Neural cell (in vitro differentiated cells): ENCODE measurements around the gene CELSR1. TPM values are rescaled to one million over a fixed set of nuclear protein-coding genes. Genes with fewer than 3 reads are reported as not detected.

ENCODE experiments used
- H2AFZ ChIP-seq: fragments of 200-600, 300-800 bp; sonication (generic), shearing (Covaris generic); 2 replicates; pipeline ENCODE4 v1.6.0; 2014; ENCODE audit warnings: low read depth, mild to moderate bottlenecking, antibody characterized with exemption, low read length, moderate library complexity
- H3F3A ChIP-seq: fragments of 200-600 bp; shearing (Covaris generic); 2 replicates; pipeline ENCODE4 v1.6.1; 2016; ENCODE audit warnings: mild to moderate bottlenecking, moderate library complexity, mixed read lengths, antibody characterized with exemption, low read length; ENCODE audit not compliant: insufficient read depth, poor library complexity, severe bottlenecking
- H3K27ac ChIP-seq: fragments of 200-600, 300-800 bp; sonication (generic), shearing (Covaris generic); 2 replicates; pipeline ENCODE4 v1.5.1; 2014; ENCODE audit warnings: mild to moderate bottlenecking, low read length, moderate library complexity
- H3K27me3 ChIP-seq: fragments of 300-800, 200-600 bp; sonication (generic), shearing (Covaris generic); 2 replicates; pipeline ENCODE4 v1.6.0; 2014; ENCODE audit warnings: mild to moderate bottlenecking, low read depth, low read length, moderate library complexity; ENCODE audit not compliant: insufficient read depth
- H3K36me3 ChIP-seq: fragments of 300-800, 200-600 bp; sonication (generic), shearing (Covaris generic); 2 replicates; pipeline ENCODE4 v1.5.1; 2014; ENCODE audit warnings: mild to moderate bottlenecking, antibody characterized with exemption, low read length, moderate library complexity; ENCODE audit not compliant: insufficient read depth
- H3K4me2 ChIP-seq: fragments of 300-800, 200-600 bp; sonication (generic), shearing (Covaris generic); 2 replicates; pipeline ENCODE4 v1.6.0; 2014; ENCODE audit warnings: mild to moderate bottlenecking, low read length
- H3K4me3 ChIP-seq: fragments of 300-800, 200-600 bp; sonication (generic), shearing (Covaris generic); 2 replicates; pipeline ENCODE4 v1.5.1; 2014; ENCODE audit warnings: mild to moderate bottlenecking, low read length, moderate library complexity
- H3K79me2 ChIP-seq: fragments of 200-600 bp; shearing (Covaris generic); replicated peaks from 2 replicates; pipeline ENCODE4 v1.6.0; 2014; ENCODE audit warnings: mild to moderate bottlenecking, low read length, moderate library complexity; ENCODE audit not compliant: insufficient read depth
- H3K9ac ChIP-seq: fragments of 300-800, 200-600 bp; sonication (generic), shearing (Covaris generic); 2 replicates; pipeline ENCODE4 v1.6.1; 2016; ENCODE audit warnings: mild to moderate bottlenecking, low read length, mixed read lengths
- H3K9me2 ChIP-seq: fragments of 200-600 bp; shearing (Covaris generic); 2 replicates; pipeline ENCODE4 v1.6.1; 2016; ENCODE audit warnings: mild to moderate bottlenecking, low read length, mixed read lengths; ENCODE audit not compliant: insufficient read depth
- H3K9me3 ChIP-seq: fragments of 200-600, 300-800 bp; sonication (generic), shearing (Covaris generic); 2 replicates; pipeline ENCODE4 v1.6.1; 2016; ENCODE audit warnings: mild to moderate bottlenecking, mixed run types, low read length, moderate library complexity, mixed read lengths
- H4K20me1 ChIP-seq: fragments of 200-600 bp; shearing (Covaris generic); 2 replicates; pipeline ENCODE4 v1.6.1; 2016; ENCODE audit warnings: mild to moderate bottlenecking, mixed run types; ENCODE audit not compliant: insufficient read depth
- EP300 ChIP-seq: fragments of 450-650 bp; conservative IDR thresholded peaks from 2 replicates; pipeline ENCODE4 v1.6.1; 2014; ENCODE audit warnings: antibody characterized with exemption, mild to moderate bottlenecking, moderate library complexity; ENCODE audit not compliant: poor library complexity, severe bottlenecking
- EZH2 ChIP-seq: fragments of 200-600, 300-800 bp; shearing (Covaris generic), sonication (generic); IDR thresholded peaks from 2 replicates; pipeline ENCODE4 v1.6.1; 2014; ENCODE audit warnings: antibody characterized with exemption, low read length, borderline replicate concordance, mild to moderate bottlenecking; ENCODE audit not compliant: insufficient read depth, poor library complexity, severe bottlenecking
- MXI1 ChIP-seq: fragments of 450-650 bp; conservative IDR thresholded peaks from 2 replicates; pipeline ENCODE4 v1.6.1; 2014; ENCODE audit warnings: antibody characterized with exemption, mild to moderate bottlenecking; ENCODE audit not compliant: poor library complexity, severe bottlenecking
- POLR2AphosphoS5 ChIP-seq: IDR thresholded peaks from 2 replicates; pipeline ENCODE4 v1.6.1; 2012
- RAD21 ChIP-seq: fragments of 450-650 bp; conservative IDR thresholded peaks from 2 replicates; pipeline ENCODE4 v1.6.1; 2014; ENCODE audit warnings: antibody characterized with exemption, mild to moderate bottlenecking, moderate library complexity
- SMC3 ChIP-seq: fragments of 450-650 bp; conservative IDR thresholded peaks from 2 replicates; pipeline ENCODE4 v1.6.1; 2014; ENCODE audit warnings: antibody characterized with exemption, mild to moderate bottlenecking, moderate library complexity; ENCODE audit not compliant: poor library complexity
- TAF1 ChIP-seq: IDR thresholded peaks from 2 replicates; pipeline ENCODE4 v1.6.1; 2012; ENCODE audit warnings: low read depth
- polyA plus RNA-seq: library from polyadenylated mRNA; depleted of rRNA; stranded (reverse); fragments of >200 nt; gene quantifications from 2 replicates; pipeline ENCODE4 v1.2.3, GENCODE V29; 2014
- TF ChIP-seq, protein P1 (sequence below): IDR thresholded peaks from 2 replicates; pipeline ENCODE4 v1.6.1; 2012; ENCODE audit warnings: borderline replicate concordance
- TF ChIP-seq, protein P2 (sequence below): fragments of 450-650 bp; IDR thresholded peaks from 2 replicates; pipeline ENCODE4 v1.5.1; 2014; ENCODE audit warnings: antibody characterized with exemption, mild to moderate bottlenecking, moderate library complexity; ENCODE audit not compliant: poor library complexity, severe bottlenecking

CELSR1 gene
- polyA plus RNA-seq, 1 donor from 2014 or later = 0.14 TPM

DNA sequence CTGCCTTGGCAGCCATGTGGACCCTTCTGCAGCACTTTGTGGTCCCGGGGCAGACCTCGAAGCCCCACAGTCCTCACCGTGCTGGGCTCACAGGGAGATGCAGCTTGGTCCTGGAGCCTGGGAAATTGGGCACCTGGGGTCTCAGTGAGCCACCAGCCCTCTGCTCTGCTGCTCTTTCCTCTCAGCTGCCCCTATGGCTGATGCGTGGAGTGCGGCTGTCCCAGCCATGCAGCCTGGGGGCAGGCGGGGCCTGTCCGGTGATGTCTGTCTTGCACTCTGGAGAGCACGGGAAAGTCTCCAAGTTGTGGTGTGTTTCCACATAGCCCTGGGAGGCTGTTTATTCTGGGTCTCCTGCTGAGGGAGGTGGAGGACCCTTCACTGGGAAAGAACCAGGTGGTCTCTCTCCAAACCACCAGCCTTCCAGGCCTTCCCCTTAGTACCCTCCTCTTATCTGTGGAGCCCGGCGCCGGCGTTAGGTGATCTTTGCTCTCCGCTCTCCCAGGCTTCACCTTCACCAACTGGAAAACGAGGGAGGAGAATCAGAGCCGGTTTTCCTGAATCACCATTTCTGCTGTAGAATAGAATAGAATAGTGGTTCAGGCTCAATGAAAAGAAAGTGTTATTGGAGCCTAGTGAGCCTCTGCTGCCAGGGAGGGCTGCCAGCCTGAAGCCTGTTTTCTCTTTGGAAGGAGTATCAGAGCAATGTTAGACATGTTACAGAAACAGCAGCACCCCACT is 41.6 kb upstream of the CELSR1 start:
- Histone ChIP-seq H3F3A (no peaks in the 10 kb centered on the region), H3K36me3 (no peaks in the 10 kb centered on the region), H3K9me2 (no peaks in the 10 kb centered on the region), H3K4me3 (peak overlapping the region; percentile 95), H4K20me1 (no peaks in the 10 kb centered on the region), H3K27me3 (peaks cover 16% of the 10 kb centered on the region), H3K4me2 (peak overlapping the region; percentile 75), H2AFZ (no peak overlapping the region), H3K79me2 (peaks cover 7% of the 10 kb centered on the region), H3K9ac (peak overlapping the region; percentile 79), H3K9me3 (no peaks in the 10 kb centered on the region), H3K27ac (no peak overlapping the region)
- no peak for TF ChIP-seq MXI1
- TF ChIP-seq, protein P1, sequence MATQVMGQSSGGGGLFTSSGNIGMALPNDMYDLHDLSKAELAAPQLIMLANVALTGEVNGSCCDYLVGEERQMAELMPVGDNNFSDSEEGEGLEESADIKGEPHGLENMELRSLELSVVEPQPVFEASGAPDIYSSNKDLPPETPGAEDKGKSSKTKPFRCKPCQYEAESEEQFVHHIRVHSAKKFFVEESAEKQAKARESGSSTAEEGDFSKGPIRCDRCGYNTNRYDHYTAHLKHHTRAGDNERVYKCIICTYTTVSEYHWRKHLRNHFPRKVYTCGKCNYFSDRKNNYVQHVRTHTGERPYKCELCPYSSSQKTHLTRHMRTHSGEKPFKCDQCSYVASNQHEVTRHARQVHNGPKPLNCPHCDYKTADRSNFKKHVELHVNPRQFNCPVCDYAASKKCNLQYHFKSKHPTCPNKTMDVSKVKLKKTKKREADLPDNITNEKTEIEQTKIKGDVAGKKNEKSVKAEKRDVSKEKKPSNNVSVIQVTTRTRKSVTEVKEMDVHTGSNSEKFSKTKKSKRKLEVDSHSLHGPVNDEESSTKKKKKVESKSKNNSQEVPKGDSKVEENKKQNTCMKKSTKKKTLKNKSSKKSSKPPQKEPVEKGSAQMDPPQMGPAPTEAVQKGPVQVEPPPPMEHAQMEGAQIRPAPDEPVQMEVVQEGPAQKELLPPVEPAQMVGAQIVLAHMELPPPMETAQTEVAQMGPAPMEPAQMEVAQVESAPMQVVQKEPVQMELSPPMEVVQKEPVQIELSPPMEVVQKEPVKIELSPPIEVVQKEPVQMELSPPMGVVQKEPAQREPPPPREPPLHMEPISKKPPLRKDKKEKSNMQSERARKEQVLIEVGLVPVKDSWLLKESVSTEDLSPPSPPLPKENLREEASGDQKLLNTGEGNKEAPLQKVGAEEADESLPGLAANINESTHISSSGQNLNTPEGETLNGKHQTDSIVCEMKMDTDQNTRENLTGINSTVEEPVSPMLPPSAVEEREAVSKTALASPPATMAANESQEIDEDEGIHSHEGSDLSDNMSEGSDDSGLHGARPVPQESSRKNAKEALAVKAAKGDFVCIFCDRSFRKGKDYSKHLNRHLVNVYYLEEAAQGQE = no peak
- no peak for TF ChIP-seq EP300
- no peak for TF ChIP-seq RAD21
- TF ChIP-seq SMC3 = no peak
- TF ChIP-seq, protein P2, sequence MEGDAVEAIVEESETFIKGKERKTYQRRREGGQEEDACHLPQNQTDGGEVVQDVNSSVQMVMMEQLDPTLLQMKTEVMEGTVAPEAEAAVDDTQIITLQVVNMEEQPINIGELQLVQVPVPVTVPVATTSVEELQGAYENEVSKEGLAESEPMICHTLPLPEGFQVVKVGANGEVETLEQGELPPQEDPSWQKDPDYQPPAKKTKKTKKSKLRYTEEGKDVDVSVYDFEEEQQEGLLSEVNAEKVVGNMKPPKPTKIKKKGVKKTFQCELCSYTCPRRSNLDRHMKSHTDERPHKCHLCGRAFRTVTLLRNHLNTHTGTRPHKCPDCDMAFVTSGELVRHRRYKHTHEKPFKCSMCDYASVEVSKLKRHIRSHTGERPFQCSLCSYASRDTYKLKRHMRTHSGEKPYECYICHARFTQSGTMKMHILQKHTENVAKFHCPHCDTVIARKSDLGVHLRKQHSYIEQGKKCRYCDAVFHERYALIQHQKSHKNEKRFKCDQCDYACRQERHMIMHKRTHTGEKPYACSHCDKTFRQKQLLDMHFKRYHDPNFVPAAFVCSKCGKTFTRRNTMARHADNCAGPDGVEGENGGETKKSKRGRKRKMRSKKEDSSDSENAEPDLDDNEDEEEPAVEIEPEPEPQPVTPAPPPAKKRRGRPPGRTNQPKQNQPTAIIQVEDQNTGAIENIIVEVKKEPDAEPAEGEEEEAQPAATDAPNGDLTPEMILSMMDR = no peak
- TF ChIP-seq POLR2AphosphoS5 = no peak
- no peak for TF ChIP-seq EZH2
- no peak for TF ChIP-seq TAF1

DNA sequence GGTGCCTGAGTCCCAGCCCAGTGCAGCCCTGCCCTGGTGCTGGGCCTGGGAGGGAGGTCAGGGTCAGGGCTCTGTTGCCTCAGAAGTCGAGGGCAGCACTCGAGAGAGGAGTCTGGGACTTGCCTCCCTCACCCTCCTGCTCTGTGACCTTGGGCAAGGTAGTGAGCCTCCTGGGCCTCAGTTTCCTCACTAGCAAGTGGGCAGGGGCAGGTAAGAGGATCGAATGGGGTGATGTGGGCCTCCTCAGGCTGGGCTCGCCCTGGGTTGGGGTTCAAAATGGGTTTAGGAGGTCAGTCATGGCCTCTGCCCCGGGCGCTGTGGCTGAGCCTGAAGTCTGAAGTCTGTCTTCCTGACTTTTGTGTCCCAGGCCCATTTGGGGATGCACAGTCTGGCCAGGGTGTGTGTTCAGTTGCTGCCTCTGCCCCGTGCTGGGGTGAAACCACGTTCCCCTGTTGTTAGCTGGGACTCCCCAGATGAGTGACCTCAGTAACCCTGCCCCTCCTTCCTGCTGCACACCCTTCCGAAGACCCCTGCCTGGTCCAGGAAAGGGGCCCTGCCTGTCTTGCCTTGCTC is 40.9 kb upstream of the CELSR1 start:
- H3K36me3 ChIP-seq = no peaks in the 10 kb centered on the region
- H3K79me2 ChIP-seq = peaks cover 7% of the 10 kb centered on the region
- H3K27me3 ChIP-seq = peaks cover 16% of the 10 kb centered on the region
- no peaks in the 10 kb centered on the region for H3F3A ChIP-seq
- no peaks in the 10 kb centered on the region for H3K9me2 ChIP-seq
- TF ChIP-seq POLR2AphosphoS5 (no peak), EZH2 (no peak), EP300 (no peak), SMC3 (no peak), MXI1 (no peak), RAD21 (no peak)
- TF ChIP-seq, protein P1 = no peak
- H3K27ac ChIP-seq = no peak overlapping the region
- H2AFZ ChIP-seq = no peak overlapping the region
- peak overlapping the region; percentile 95 for H3K4me3 ChIP-seq
- H3K4me2 ChIP-seq = peak overlapping the region; percentile 75
- no peaks in the 10 kb centered on the region for H4K20me1 ChIP-seq
- peak overlapping the region; percentile 79 for H3K9ac ChIP-seq
- no peaks in the 10 kb centered on the region for H3K9me3 ChIP-seq
